GM21737 (cell line): ENCODE results near the gene LIPG.

Source experiments
- ATAC-seq: cut with Tn5 transposase; IDR thresholded peaks from one replicate; pipeline ENCODE4 v1.9.1; 2021; ENCODE audit warnings: mild to moderate bottlenecking, moderate library complexity; ENCODE audit not compliant: unreplicated experiment

The LIPG gene

GRCh38 chr18:49630246-49630699, 68.4 kb downstream of the LIPG start:
- ATAC-seq = no peak

GRCh38 chr18:49631146-49631866, 69.4 kb downstream of the LIPG start:
- ATAC-seq = no peak

GRCh38 chr18:49632588-49632987, 70.7 kb downstream of the LIPG start:
- no peak for ATAC-seq

GRCh38 chr18:49638209-49638785, 76.4 kb downstream of the LIPG start:
- ATAC-seq = no peak

GRCh38 chr18:49638891-49639557, 77.2 kb downstream of the LIPG start:
- ATAC-seq = no peak

DNA sequence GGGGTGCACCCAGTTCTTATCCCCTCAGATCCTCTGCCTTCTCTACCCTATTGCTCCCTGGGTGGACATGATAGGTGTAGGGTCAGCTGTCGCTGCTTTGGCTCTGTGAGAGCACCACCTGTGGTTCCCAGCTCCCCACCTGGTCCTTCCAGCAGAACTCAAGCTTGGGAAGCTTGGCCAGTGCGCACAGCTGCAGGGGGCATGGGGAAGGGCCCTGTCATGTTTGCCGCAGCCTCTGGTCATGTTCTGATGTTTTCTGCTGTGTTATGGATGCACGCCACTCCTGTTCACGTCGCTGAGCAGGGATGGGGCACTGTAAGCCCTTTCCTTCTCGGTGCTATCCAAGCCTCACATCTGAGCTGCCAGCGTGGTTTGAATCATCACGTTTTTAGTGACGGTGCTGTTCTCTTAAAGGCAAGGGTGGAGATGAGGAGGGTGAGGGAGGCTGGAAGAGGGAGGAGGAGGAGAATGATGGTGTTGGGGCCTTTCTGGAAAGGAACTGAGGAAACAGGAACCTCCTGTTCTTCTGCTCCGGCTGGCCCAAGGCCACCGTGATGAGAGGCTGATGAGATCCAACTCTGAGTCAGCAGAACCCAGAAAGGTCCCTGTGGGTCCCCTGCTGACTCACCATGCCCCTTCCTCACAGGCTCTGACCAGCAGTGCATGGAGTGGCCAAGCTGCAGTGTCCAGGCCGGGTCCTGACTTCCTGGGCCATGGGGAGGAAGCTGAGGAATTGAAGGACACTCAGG, 78.0 kb downstream of the LIPG start:
- no peak for ATAC-seq

- ATAC-seq = no peak
Measured at GRCh38 chr18:49640741-49641140, 78.9 kb downstream of the LIPG start.

GRCh38 chr18:49645196-49645595, 83.3 kb downstream of the LIPG start:
- no peak for ATAC-seq

GRCh38 chr18:49645841-49646351, 84.0 kb downstream of the LIPG start:
- ATAC-seq = no peak

- no peak for ATAC-seq
Measured at GRCh38 chr18:49646873-49647272, 85.0 kb downstream of the LIPG start.

GRCh38 chr18:49647496-49648168, 85.8 kb downstream of the LIPG start:
- ATAC-seq = no peak

- ATAC-seq = no peak
Measured at GRCh38 chr18:49648326-49648725, 86.5 kb downstream of the LIPG start.
